ENCODE measurements around the gene FAT1.

FAT1 gene

DNA sequence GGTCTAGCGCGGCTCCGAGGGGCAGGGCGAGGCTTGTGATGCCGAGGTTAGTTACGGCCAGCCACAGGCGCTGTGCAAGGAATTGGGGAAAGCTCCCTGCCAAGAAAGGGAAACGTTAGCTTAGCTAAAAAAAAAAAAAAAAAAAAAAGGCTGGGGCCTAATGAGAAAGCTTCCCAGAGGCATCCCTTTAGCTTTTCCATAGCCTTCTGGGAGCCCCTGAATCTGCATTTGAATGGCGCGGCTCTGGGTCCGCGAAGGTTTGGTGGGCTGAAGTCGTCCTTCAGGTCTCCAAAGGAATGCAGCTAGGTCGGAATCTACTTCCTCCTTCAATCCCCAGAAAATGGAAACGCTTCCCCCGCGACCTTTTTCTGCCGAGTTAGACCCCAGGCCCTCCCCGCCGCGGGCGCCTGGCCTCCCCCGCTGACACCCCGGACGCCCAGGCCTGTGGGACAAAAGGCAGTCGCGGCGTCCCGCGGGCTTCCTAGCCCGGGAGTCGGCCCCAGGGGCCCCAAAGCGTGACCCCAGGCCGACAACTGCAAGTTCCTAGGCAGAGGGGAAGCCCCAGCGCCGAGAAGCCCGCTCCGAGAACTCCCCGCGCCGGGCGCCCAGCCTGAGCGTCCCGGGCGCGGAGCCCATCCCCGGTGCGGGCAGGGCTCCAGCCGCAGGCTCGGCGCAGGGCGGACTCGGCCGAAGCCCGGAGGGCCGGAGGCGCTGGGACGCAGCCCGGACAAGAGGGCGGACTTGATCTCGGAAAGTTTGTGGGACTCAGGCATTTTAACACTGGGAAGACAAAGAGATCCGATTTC, 605 bp upstream of the FAT1 start:
- H3K9me3 Mint-ChIP-seq: peaks cover 5% of the 10 kb centered on the region
- H3K27ac Mint-ChIP-seq: no peak overlapping the region
- peak overlapping the region; percentile 50 for H3K4me3 Mint-ChIP-seq
- no peaks in the 10 kb centered on the region for H3K36me3 Mint-ChIP-seq (ENCODE audit: low read depth)
- H3K4me1 Mint-ChIP-seq (ENCODE audit: low read depth): peaks cover 21% of the 10 kb centered on the region
- H3K27me3 Mint-ChIP-seq: peaks cover 72% of the 10 kb centered on the region
- DNase-seq: no peak

DNA sequence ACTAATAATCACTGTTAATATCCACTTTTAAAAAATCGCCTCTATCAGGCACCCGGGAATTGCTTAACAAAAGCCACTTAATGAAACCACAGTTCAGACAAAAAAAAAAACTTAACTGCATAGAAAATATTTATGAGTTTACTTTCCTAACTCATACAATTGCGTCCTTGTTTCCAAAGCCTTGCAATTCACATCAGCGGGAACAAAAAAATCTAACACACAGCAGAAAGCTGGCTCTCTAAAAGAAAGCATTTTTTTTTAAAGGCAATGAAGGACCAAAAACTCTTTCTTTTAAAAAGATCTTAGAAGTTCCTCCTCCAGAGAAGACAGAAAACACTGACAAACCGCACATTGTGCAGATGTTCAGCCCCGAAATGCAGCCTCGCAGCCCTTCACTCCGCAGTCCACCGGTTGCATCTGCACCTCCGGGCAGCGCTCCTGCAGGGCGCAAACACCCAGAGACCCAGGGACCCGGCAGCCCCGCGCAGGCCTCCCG, 812 bp downstream of the FAT1 start:
- Mint-ChIP-seq H3K36me3 (ENCODE audit: low read depth) (no peaks in the 10 kb centered on the region), H3K27ac (peak overlapping the region; percentile 52), H3K9me3 (peaks cover 9% of the 10 kb centered on the region), H3K4me1 (ENCODE audit: low read depth) (peaks cover 21% of the 10 kb centered on the region), H3K27me3 (peaks cover 58% of the 10 kb centered on the region), H3K4me3 (peak overlapping the region; percentile 51)
- no peak for DNase-seq

DNA sequence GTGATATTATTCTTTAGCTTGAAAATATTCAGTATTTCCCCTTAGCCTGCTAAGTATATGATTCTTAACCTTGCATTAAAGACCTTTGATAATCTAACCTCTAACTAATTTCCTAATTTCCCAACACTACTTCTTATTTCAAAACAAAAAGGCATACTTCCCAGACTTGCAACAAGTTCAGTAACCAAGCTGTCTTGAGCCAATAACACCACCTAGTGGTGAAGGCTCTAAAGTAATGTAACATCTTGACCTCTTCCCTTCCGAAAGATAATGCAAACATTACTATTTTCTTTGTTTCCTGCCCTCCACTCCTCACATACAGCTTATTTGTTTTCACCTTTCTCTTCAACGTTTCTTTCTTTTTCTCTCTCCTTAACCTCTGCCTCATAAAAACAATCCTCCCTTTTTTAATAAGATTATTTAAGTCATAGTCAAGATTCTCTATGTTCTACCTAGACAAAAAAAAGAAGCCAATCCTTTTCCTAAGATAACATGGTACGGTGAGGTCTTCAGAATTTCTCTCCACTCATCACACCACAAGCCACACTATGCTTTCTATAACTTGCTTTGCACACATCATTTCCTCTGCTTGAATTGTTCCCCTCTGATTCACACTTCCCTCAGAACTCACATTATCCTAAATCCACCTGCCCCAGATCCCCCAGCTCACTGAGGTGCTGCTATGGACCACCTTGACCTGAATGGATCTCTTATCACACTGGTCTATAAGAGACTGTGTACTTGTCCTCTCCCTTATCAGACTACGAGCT, 3.5 kb downstream of the FAT1 start:
- Mint-ChIP-seq H3K27me3 (peaks cover 34% of the 10 kb centered on the region), H3K4me1 (ENCODE audit: low read depth) (peaks cover 10% of the 10 kb centered on the region), H3K27ac (no peak overlapping the region), H3K36me3 (ENCODE audit: low read depth) (no peaks in the 10 kb centered on the region), H3K4me3 (no peak overlapping the region), H3K9me3 (peaks cover 21% of the 10 kb centered on the region)
- DNase-seq: no peak

DNA sequence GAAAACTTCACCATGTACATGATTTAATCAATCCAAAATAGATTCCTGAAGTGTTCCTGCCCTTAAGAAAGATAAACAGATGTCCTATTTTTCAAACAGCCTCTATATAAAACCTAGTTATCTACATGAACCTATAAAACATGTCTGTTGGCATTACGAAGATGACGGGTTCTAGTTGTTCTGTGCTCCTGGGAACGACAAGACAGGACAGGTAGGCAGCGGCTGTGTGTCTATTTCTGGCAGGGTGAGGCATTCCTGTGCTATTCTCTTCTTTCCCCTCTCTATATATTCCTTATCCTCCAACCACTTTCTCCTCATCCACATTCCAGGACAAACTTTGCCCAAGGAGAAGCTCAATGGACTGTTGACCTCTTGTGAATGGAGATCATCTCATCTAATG, 6.1 kb downstream of the FAT1 start:
- H3K27ac Mint-ChIP-seq: no peak overlapping the region
- H3K9me3 Mint-ChIP-seq: peaks cover 21% of the 10 kb centered on the region
- peaks cover 16% of the 10 kb centered on the region for H3K27me3 Mint-ChIP-seq
- H3K4me3 Mint-ChIP-seq: no peak overlapping the region
- no peak for DNase-seq
- H3K4me1 Mint-ChIP-seq (ENCODE audit: low read depth): no peaks in the 10 kb centered on the region
- H3K36me3 Mint-ChIP-seq (ENCODE audit: low read depth): no peaks in the 10 kb centered on the region

DNA sequence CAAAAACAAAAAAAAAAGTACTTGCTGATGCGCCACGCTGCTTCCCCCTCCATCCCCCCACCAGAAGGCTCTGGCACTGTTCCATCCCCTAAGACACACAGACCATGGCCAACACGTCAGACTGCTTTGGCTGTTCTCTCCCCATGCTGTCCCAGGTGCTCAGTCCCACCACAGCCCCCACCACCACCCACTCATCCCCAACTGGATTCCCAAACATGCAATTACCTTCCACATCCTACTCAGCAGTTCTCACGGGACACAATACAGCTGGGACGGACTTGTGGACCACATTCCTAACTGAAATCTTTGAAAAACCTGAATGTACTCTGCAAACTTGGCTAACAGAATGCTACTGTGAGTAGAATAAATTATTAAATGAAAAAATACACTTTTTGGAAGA, 8.6 kb downstream of the FAT1 start:
- Mint-ChIP-seq H3K36me3 (ENCODE audit: low read depth) (no peaks in the 10 kb centered on the region), H3K27ac (no peak overlapping the region), H3K27me3 (no peaks in the 10 kb centered on the region), H3K4me3 (no peak overlapping the region), H3K9me3 (peaks cover 16% of the 10 kb centered on the region), H3K4me1 (ENCODE audit: low read depth) (no peaks in the 10 kb centered on the region)
- no peak for DNase-seq

DNA sequence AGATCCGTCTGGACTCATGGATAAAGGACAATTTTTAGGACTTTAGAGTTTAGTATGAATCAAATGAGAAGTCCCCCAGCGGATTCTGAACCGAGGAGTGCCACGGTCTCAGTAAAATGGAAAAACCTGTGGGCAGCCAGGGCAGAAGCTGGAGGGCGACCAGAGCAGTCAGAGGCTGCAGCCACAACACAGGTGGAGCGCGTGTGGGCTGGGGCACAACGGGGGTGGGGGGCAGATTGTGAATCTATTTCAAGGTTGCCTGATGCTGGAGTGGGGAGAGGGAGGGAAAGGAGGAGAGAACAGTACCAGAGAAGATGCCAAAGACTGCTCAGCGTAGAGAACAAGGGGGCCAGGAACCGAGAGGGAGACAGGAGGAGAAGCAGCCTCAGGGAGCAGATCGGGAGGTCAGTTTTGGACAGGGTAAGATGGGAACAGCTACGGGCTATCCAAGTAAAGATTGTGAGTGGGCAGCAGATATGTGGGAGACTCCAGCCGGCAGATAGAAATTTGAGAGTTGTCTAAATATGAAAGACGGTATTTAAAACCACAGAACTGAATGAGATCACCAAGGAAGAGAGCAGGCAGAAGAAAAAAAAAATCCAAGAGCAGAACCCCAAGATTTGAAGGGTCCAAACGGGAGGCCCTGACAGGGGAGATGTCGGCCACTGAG, 9.5 kb downstream of the FAT1 start:
- no peaks in the 10 kb centered on the region for H3K27me3 Mint-ChIP-seq
- DNase-seq: no peak
- no peak overlapping the region for H3K27ac Mint-ChIP-seq
- H3K4me1 Mint-ChIP-seq (ENCODE audit: low read depth): no peaks in the 10 kb centered on the region
- H3K36me3 Mint-ChIP-seq (ENCODE audit: low read depth): no peaks in the 10 kb centered on the region
- no peak overlapping the region for H3K4me3 Mint-ChIP-seq
- peaks cover 16% of the 10 kb centered on the region for H3K9me3 Mint-ChIP-seq

DNA sequence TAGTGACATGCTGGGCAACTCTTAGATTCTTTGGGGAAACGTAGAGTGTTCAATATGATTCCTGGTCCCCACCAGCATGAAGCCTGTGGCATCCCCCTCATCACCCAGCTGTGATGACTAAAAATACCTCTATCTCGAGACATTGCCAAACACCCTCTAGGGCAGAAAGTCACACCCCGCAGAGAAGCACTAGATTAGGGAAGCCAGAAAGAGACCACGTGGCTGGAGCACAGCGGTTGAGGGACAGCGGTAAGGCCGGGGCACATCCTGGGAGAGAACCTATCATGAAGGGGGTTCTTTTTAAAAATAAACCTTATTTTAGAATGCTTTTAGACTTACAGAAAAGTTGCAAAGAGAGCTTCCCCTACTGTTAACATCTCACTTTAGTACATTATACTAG, 11.0 kb downstream of the FAT1 start:
- no peaks in the 10 kb centered on the region for H3K27me3 Mint-ChIP-seq
- no peak for DNase-seq
- peaks cover 11% of the 10 kb centered on the region for H3K9me3 Mint-ChIP-seq
- no peak overlapping the region for H3K27ac Mint-ChIP-seq
- H3K4me1 Mint-ChIP-seq (ENCODE audit: low read depth): no peaks in the 10 kb centered on the region
- H3K36me3 Mint-ChIP-seq (ENCODE audit: low read depth): no peaks in the 10 kb centered on the region
- H3K4me3 Mint-ChIP-seq: no peak overlapping the region

DNA sequence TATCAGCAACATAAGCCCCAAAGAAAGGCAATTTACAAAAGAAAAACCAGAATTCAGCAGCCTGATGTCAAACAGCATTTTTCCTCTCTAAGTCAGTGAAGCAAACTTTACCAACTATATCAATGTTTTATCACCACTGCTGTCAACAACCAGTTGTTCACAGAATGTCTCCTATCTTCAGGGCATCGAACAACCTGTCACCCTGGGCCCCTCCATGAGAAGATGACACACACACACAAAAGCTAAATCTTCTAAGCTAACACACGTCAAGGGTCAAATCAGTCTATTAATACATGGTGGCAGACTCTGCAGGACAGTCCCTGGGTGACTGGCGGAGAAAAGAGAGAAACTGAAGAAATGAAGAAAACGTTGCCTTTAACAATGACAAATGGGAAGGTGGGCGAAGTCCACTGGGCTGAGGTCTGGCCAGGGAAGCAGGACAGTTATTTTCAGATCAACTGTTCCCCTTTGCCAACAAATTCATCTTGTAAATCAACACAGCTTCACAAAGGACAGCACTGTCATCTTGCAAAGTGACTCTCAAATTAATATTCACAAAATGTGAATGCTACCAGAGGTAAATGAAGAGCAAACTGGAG, 13.0 kb downstream of the FAT1 start:
- Mint-ChIP-seq H3K4me3 (no peak overlapping the region), H3K27ac (no peak overlapping the region), H3K27me3 (no peaks in the 10 kb centered on the region), H3K9me3 (no peaks in the 10 kb centered on the region), H3K4me1 (ENCODE audit: low read depth) (no peaks in the 10 kb centered on the region), H3K36me3 (ENCODE audit: low read depth) (no peaks in the 10 kb centered on the region)
- no peak for DNase-seq

DNA sequence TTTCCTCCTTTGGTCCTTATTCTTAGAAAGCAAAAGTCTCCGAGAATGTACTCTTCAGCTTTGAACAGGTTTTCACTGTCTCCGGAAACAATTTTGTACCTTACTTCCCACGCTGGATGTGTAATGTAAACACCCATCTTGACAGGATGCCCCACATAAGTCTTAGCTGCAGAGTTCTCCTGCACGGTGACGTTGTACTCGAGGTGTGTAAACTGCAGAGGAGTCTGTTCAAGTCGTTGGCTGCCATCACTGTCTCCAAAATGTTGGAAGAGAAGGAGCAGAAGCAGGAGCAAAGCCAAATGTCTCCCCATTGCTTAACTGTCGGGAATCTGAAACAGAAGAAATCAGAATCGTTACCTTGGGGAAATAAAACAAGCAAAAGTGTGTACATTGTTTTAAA, 14.1 kb downstream of the FAT1 start:
- Mint-ChIP-seq H3K27me3 (no peaks in the 10 kb centered on the region), H3K27ac (no peak overlapping the region), H3K4me3 (no peak overlapping the region), H3K36me3 (ENCODE audit: low read depth) (no peaks in the 10 kb centered on the region), H3K4me1 (ENCODE audit: low read depth) (no peaks in the 10 kb centered on the region), H3K9me3 (no peaks in the 10 kb centered on the region)
- no peak for DNase-seq

DNA sequence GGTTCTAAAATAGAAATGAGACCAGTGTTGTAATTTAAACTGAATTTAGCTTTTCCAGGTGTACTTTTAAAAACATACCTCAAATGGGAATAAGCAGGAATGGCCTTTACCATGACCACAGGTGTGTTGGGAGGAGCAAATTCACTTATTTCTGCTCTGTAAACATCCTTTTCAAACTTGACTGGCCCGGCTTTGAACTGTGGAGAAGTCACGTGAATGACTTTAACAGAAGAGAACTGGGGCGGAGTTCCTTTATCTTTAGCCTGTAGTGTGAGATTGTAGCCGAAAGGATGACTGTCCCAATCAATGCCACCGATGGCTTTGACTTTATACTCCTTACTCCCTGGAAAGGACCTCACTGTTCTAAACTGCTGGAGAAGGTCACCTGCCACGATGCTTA, 15.1 kb downstream of the FAT1 start:
- H3K36me3 Mint-ChIP-seq (ENCODE audit: low read depth): no peaks in the 10 kb centered on the region
- no peak overlapping the region for H3K4me3 Mint-ChIP-seq
- no peak for DNase-seq
- no peak overlapping the region for H3K27ac Mint-ChIP-seq
- no peaks in the 10 kb centered on the region for H3K9me3 Mint-ChIP-seq
- H3K27me3 Mint-ChIP-seq: no peaks in the 10 kb centered on the region
- H3K4me1 Mint-ChIP-seq (ENCODE audit: low read depth): no peaks in the 10 kb centered on the region

DNA sequence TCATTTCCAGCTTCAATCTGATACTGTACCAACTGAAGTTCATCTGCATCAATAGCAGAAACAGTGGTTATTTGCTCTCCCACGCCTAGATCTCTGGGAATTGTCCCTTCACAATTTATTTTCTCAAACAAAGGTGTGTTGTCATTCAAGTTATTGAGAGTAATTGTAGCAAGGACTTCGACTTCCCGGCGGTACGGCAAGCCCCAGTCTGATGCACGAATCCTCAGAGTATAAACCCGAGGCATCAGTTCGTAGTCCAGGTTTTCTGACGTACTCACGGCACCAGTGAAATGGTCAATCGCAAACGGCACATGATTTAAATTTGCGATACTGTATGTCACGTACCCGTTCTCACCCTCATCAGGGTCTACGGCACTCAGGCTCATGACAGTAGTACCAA, 15.7 kb downstream of the FAT1 start:
- H3K4me1 Mint-ChIP-seq (ENCODE audit: low read depth): no peaks in the 10 kb centered on the region
- no peak overlapping the region for H3K4me3 Mint-ChIP-seq
- H3K27me3 Mint-ChIP-seq: no peaks in the 10 kb centered on the region
- no peaks in the 10 kb centered on the region for H3K36me3 Mint-ChIP-seq (ENCODE audit: low read depth)
- no peak for DNase-seq
- no peak overlapping the region for H3K27ac Mint-ChIP-seq
- H3K9me3 Mint-ChIP-seq: no peaks in the 10 kb centered on the region

DNA sequence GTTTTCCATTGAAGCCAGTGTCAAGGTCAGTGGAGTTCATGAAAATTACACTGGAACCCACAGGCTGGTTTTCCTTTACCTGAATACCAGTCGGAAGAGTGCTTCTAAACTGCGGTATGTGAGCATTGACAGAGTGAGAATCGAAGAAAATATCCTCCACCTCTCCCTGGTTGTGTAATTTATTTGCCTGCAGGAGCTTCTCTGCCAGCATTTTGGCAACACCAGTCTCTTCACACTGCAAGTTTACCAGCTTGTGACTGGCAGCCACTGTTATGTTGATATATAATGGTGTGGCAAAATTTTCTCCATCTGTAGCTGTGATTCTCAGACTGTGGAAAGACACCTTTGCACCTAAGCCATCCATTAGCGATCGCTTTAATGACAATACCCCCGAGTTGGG, 16.1 kb downstream of the FAT1 start:
- H3K36me3 Mint-ChIP-seq (ENCODE audit: low read depth): no peaks in the 10 kb centered on the region
- H3K4me3 Mint-ChIP-seq: no peak overlapping the region

DNA sequence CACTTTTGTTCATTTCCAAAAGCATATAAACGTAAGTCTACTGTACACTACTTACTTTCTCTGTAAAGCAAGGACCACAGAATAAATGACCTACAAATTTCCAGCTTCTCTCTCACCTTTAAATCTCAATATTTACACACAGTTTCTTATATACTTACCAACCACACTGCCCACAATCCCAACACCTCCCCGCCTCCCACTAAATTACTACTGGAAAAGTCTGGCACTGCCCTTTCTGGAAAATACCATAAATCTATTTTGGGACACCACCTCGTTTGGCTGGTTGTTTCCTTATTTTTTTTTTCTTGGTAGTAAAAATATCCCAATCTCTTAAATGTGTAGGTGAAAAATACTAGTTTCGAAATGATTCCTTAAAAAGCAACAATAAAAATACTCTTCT, 19.6 kb downstream of the FAT1 start:
- Mint-ChIP-seq H3K9me3 (no peaks in the 10 kb centered on the region), H3K27me3 (no peaks in the 10 kb centered on the region), H3K4me3 (no peak overlapping the region), H3K36me3 (ENCODE audit: low read depth) (no peaks in the 10 kb centered on the region), H3K27ac (no peak overlapping the region), H3K4me1 (ENCODE audit: low read depth) (no peaks in the 10 kb centered on the region)
- DNase-seq: no peak

More for the DNA sequence above, 16.1 kb downstream of the FAT1 start:
- Mint-ChIP-seq H3K9me3 (no peaks in the 10 kb centered on the region), H3K4me1 (ENCODE audit: low read depth) (no peaks in the 10 kb centered on the region), H3K27me3 (no peaks in the 10 kb centered on the region), H3K27ac (no peak overlapping the region)
- DNase-seq: no peak

DNA sequence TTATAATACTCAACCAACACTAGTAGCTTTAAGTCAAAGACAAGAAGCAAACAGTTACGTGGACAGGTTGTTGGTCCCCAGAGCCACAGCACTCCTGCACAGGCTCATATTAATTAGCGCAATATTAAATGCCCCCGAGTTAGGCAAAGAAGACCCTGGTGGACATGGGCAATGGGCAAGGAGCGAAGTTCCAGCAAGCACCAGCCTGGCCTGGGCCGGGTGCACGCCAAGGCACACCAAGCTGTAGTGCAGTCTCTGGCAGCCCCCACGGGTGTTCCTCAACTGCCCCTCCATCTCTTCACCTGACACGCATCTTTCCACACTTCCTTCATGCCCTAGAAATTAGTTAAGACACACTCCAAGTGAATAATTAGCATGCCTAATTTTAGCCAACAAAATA, 20.1 kb downstream of the FAT1 start:
- no peaks in the 10 kb centered on the region for H3K9me3 Mint-ChIP-seq
- H3K4me3 Mint-ChIP-seq: no peak overlapping the region
- no peak overlapping the region for H3K27ac Mint-ChIP-seq
- H3K27me3 Mint-ChIP-seq: no peaks in the 10 kb centered on the region
- no peak for DNase-seq
- H3K36me3 Mint-ChIP-seq (ENCODE audit: low read depth): no peaks in the 10 kb centered on the region
- H3K4me1 Mint-ChIP-seq (ENCODE audit: low read depth): no peaks in the 10 kb centered on the region

All from activated T-cell treated with anti-CD3 and anti-CD28 coated beads, Interleukin-2, amount 50 U/mL, for 24 hours (primary cell).